CMK (cell line): ENCODE measurements around the gene SYCE1L.
"Not testable (repeated sequence)": the region's sequence is repeated elsewhere in the genome, so short reads cannot be mapped to it uniquely, and the experiment has no call there.

Experiments
- DNase-seq: peaks from one replicate; pipeline ENCODE4 v3.0.0-alpha.2; 2010; ENCODE audit warnings: low read depth

SYCE1L gene, protein sequence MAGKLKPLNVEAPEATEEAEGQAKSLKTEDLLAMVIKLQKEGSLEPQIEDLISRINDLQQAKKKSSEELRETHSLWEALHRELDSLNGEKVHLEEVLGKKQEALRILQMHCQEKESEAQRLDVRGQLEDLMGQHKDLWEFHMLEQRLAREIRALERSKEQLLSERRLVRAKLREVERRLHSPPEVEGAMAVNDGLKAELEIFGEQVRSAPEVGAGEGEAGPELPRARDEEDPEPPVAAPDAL

GRCh38 chr16:77199211-77199610 lies at the start of gene SYCE1L:
Gene SYCE1L (plus strand): TSS chr16:77199408. CDS start chr16:77199452, 44 bp downstream.
- no peak for DNase-seq

GRCh38 chr16:77157346-77158058 lies 41.7 kb upstream of the SYCE1L start:
- DNase-seq, result no peak

- DNase-seq, result no peak
Measured at GRCh38 chr16:77158293-77158692, 40.9 kb upstream of the SYCE1L start.

- no peak for DNase-seq
Measured at GRCh38 chr16:77165006-77165405, 34.2 kb upstream of the SYCE1L start.

DNA sequence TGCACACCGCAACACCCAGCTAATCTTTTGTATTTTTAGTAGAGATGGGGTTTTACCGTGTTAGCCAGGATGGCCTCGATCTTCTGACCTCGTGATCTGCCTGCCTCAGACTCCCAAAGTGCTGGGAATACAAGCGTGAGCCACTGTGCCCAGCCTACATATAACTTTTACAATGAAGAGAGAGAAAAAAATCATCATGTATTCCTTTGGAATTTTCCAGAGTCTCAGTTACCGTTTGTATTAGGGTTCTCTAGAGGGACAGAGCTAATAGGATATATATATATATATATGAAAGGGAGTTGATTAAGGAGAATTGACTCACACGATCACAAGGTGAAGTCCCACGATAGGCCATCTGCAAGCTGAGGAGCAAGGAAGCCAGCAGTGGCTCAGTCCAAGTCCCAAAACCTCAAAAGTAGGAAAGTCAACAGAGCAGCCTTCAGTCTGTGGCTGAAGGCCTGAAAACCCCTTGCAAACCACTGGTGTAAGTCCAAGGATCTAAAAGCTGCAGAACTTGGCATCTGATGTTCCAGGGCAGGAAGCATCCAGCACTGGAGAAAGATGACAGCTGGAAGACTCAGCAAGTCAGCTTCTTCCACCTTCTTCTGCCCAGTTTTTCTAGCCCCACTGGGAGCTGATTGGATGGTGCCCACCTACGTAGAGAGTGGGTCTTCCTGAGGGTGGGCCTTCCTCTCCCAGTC lies 33.5 kb upstream of the SYCE1L start:
- DNase-seq, result not testable (repeated sequence)

- no peak for DNase-seq
Measured at GRCh38 chr16:77166726-77167125, 32.5 kb upstream of the SYCE1L start.

DNA sequence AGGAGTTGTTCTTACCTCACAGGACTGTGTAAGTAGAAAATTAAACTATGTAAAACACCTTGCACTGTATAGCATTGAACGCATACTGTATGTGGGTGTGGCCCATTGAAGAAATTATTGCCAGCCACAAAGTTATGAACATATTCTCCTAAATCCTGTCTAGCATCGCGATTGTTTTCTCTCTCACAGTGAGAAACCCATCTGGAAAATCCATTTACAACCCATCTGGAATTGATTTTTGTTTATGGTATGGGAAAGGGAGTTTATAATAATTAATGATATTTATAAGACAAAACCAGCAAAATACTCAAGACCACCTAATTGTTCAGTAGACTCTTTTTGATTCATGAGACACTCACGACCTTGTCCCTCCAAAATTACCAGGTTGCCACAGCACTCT lies 30.3 kb upstream of the SYCE1L start:
- no peak for DNase-seq

DNA sequence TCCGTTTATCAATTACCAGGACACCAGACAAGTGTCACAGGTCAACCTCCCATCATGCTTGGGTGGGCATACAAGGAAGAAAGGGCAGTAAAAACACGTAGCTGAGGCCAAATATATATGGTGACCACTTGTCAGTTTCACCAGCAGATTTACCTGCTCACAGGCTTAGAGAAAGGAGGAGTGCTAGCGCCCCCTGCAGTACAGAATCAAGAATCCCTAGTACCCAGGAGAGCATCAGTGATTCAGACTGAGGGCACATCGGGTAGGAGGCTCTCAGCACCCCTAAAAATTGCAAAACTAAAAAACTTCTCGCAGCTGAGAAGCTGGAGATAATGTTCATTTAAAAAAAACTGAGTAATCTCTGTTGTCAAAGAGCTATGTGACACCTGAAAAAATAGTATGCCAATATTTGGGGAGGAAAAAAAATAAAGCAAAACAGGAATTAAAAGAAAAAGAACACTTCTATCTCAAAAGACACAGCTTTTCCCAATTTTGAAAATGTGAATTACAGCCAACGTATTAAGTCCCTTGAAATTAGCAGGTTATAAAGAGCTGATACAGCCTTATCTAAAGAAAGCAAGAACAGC lies 29.5 kb upstream of the SYCE1L start:
- DNase-seq, result peak; percentile 24

DNA sequence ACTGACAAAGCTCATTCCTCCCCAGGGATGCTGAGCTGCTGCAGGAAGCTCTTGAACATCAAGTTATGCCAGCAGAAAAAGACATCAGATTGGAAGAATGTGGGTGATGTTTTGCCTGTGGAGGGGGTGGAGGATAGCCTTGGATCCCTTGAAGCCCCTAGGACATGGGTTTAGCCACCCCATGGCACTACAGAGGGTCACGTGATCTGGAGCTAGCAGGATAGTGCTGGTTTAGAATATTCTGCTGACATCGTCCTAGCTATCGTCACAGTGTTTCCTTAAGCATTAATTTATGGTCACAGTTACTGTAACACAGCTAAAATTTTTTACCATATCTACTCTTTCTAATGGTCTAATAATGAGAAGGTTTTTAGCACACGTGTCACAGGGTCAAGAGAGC lies 28.4 kb upstream of the SYCE1L start:
- no peak for DNase-seq

- peak; percentile 22 for DNase-seq
Measured at GRCh38 chr16:77171745-77172635, 27.2 kb upstream of the SYCE1L start.

DNA sequence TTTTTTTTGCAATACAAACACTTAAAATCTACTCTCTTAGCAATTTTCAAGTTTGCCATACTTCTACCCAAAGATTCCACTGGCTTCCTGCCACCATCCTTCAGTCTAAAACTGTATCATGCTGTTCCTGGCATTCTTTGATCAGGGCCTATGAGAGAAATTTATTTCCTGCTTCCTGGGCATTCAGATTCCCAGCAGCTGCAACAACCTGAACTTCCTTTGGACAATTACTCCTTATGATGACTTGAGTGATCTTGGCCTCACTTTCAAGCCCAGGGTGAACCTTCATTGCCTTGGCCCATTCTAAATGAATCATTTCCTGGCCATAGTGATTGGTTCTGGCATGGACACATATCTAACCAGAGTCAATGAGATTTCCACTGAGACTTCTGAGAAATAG lies 26.3 kb upstream of the SYCE1L start:
- no peak for DNase-seq

DNA sequence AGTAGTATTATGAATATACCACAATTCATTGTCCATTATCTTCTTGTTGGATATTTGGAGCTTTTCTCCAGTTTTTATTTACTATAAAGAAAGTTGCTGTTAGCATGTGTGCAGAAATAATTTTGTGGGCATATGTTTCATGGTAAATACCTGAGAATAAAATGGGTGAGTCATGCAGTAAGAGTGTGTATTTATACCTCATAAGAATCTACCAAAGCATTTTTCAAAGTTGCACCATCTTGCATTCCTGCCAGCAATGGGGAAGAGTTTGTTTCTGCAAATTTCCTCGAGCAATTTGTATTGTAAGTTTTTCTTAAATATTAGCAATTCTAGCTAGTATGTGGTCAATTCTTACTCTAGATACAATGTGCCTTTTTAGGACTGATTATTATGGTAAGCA lies 16.1 kb upstream of the SYCE1L start:
- DNase-seq, result no peak

- DNase-seq, result not testable (repeated sequence)
Measured at GRCh38 chr16:77186298-77186697, 12.9 kb upstream of the SYCE1L start.

- DNase-seq, result no peak
Measured at GRCh38 chr16:77190190-77190477, 9.1 kb upstream of the SYCE1L start.

GRCh38 chr16:77190478-77191258 lies 8.5 kb upstream of the SYCE1L start, which contains the start of gene MON1B:
Gene MON1B (plus strand): TSS chr16:77191190. CDS start chr16:77191486, 296 bp downstream.
- peak; percentile 90 for DNase-seq

- DNase-seq, result no peak
Measured at GRCh38 chr16:77191259-77191969, 7.8 kb upstream of the SYCE1L start.

DNA sequence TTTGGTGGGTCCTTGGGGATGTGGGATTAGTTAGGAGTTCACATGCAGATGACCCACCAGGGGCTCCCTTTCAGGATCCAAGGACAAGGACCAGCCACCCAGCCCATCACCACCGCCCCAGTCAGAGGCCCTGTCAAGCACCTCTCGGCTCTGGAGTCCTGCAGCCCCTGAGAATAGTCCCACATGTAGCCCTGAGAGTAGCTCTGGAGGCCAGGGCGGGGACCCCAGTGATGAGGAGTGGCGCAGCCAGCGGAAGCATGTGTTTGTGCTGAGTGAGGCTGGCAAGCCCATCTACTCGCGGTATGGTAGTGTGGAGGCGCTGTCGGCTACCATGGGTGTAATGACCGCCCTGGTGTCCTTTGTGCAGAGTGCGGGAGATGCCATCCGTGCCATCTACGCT lies 5.8 kb upstream of the SYCE1L start:
- no peak for DNase-seq

- no peak for DNase-seq
Measured at GRCh38 chr16:77194295-77195231, 4.6 kb upstream of the SYCE1L start.

DNA sequence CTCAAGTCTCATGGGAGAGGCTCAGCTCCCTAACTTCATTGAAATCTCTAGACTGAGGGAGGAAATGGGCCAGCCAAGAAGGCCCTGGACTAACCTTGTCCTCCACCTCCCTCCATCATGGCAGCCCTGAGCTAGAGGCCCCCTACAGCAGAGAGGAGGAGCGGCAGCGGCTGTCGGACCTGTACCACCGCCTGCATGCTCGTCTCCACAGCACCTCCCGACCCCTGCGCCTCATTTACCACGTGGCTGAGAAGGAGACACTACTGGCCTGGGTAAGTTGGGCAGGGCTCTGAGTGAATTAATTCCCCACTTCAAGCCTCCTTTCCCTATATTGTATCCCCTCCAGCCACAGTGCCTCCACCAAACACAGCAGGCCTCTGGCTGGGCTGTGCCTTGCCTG lies 3.8 kb upstream of the SYCE1L start:
- no peak for DNase-seq
